ENCODE results near the gene RSKR. TPM values are rescaled to one million over a fixed set of nuclear protein-coding genes. Genes with fewer than 3 reads are reported as not detected.

Gene RSKR
- polyA plus RNA-seq, 1 experiment = 4.8 TPM

Other genes starting within 250 kb of the RSKR start
- not detected in 2 replicates for gene SEBOX, start 249.0 kb downstream of the RSKR start, polyA plus RNA-seq (2011; rRNA removed)
- gene VTN, start 243.9 kb downstream of the RSKR start, polyA plus RNA-seq (2011; rRNA removed) = 1.9 and 4.2 TPM in 2 replicates
- gene SARM1, start 242.5 kb downstream of the RSKR start, polyA plus RNA-seq (2011; rRNA removed) = 8.7 and 13.4 TPM in 2 replicates
- 5.2 and 5.9 TPM in 2 replicates for gene SLC46A1, start 208.0 kb downstream of the RSKR start, polyA plus RNA-seq (2011; rRNA removed)
- not detected in 2 replicates for gene SLC13A2, start 140.5 kb downstream of the RSKR start, polyA plus RNA-seq (2011; rRNA removed)
- gene FOXN1, start 107.8 kb downstream of the RSKR start, polyA plus RNA-seq (2011; rRNA removed) = not detected in 2 replicates
- gene UNC119, start 61.6 kb downstream of the RSKR start, polyA plus RNA-seq (2011; rRNA removed) = 82.8 and 150 TPM in 2 replicates
- gene PIGS, start 42.7 kb downstream of the RSKR start, polyA plus RNA-seq (2011; rRNA removed) = 33.4 and 99.5 TPM in 2 replicates
- gene ALDOC, start 37.3 kb downstream of the RSKR start, polyA plus RNA-seq (2011; rRNA removed) = 50.0 and 65.4 TPM in 2 replicates
- 36.1 and 41.3 TPM in 2 replicates for gene SPAG5, start 15.2 kb downstream of the RSKR start, polyA plus RNA-seq (2011; rRNA removed)
- 142 and 206 TPM in 2 replicates for gene BLTP2, start 31.0 kb upstream of the RSKR start, polyA plus RNA-seq (2011; rRNA removed)
- gene SDF2, start 47.7 kb upstream of the RSKR start, polyA plus RNA-seq (2011; rRNA removed) = 74.5 and 77.5 TPM in 2 replicates
- 31.7 and 37.1 TPM in 2 replicates for gene SUPT6H, start 48.0 kb upstream of the RSKR start, polyA plus RNA-seq (2011; rRNA removed)
- 0.71 and 0.99 TPM in 2 replicates for gene PROCA1, start 97.7 kb upstream of the RSKR start, polyA plus RNA-seq (2011; rRNA removed)
- gene RAB34, start 103.7 kb upstream of the RSKR start, polyA plus RNA-seq (2011; rRNA removed) = 307 and 473 TPM in 2 replicates
- 486 and 1,227 TPM in 2 replicates for gene RPL23A, start 105.8 kb upstream of the RSKR start, polyA plus RNA-seq (2011; rRNA removed)
- gene TLCD1, start 112.0 kb upstream of the RSKR start, polyA plus RNA-seq (2011; rRNA removed) = 9.4 and 9.8 TPM in 2 replicates
- 3.8 and 5.3 TPM in 2 replicates for gene NEK8, start 114.6 kb upstream of the RSKR start, polyA plus RNA-seq (2011; rRNA removed)
- gene TRAF4, start 129.8 kb upstream of the RSKR start, polyA plus RNA-seq (2011; rRNA removed) = 26.4 and 55.6 TPM in 2 replicates
- 4.4 and 5.2 TPM in 2 replicates for gene FAM222B, start 228.6 kb upstream of the RSKR start, polyA plus RNA-seq (2011; rRNA removed)
- 57.2 and 84.1 TPM in 2 replicates for gene ERAL1, start 240.8 kb upstream of the RSKR start, polyA plus RNA-seq (2011; rRNA removed)